Lower leg skin (tissue), 4 donors: ENCODE results near the gene FBXO47. TPM values are rescaled to one million over a fixed set of nuclear protein-coding genes. Genes with fewer than 3 reads are reported as not detected.
"Not testable (repeated sequence)": the region's sequence is repeated elsewhere in the genome, so short reads cannot be mapped to it uniquely, and the experiment has no call there.

Experiments
- DNase-seq, 2 donors: peaks; one replicate each; pipeline ENCODE4 v3.0.0-alpha.2; 2019; ENCODE audit warnings: low spot score in 2 of 2
- H3K4me3 ChIP-seq: fragments of 200-600 bp; sonication (generic); 2 replicates; pipeline ENCODE4 v1.5.1; 2017; ENCODE audit warnings: mild to moderate bottlenecking, low read depth; ENCODE audit not compliant: poor library complexity, severe bottlenecking
- POLR2A ChIP-seq, 2 donors: fragments of 450-650 bp; IDR thresholded peaks; one replicate each; pipeline ENCODE4 v1.6.1; 2016 to 2017; ENCODE audit warnings: antibody characterized with exemption in 2 of 2, mild to moderate bottlenecking in 1 of 2, moderate library complexity in 1 of 2
- WGBS, 2 donors: methylation state at CpG; one replicate each; pipeline ENCODE4 v1.1.5; 2018; 5-methylcytosine and 5-hydroxymethylcytosine counted together
- intact Hi-C: fragments of 100-400 bp; cut with DNase I; formaldehyde crosslinking; loops from one replicate; pipeline ENCODE4 v1.15.0; 2023; ENCODE audit warnings: low total_unique reads
- total RNA-seq, 4 donors: library from RNA; depleted of rRNA; stranded (reverse); fragments of >200 nt; gene quantifications; one replicate each; pipeline ENCODE4 v1.1.0, GENCODE V29; 2016
- TF ChIP-seq, protein P1 (sequence below), 3 donors: fragments of 450-650 bp; IDR thresholded peaks; one replicate each; pipeline ENCODE4 v1.5.1; 2016; ENCODE audit warnings: antibody characterized with exemption in 3 of 3, mild to moderate bottlenecking in 3 of 3, moderate library complexity in 2 of 3

Gene FBXO47
- total RNA-seq, 4 donors from 2014 or later = not detected

DNA sequence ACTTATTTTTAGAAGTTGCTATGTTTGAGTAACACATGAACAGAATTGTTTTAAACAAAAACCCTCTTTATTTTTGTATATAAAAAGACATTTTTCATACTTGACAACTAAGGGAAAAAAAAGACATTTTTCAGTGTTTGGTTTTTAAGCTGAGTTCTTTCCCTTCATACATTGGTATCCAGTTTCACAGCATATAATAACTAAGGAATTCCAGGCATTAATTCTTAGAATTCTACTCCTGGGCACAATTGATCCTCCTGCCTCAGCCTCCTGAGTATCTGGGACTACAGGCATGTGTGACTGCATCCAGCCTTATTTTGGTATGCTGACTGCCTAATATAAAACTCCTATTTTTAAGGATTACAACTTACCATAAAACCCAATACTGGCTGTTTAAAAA is 8.4 kb downstream of the FBXO47 start:
- no peak overlapping the region for H3K4me3 ChIP-seq
- no peak for TF ChIP-seq POLR2A (IDR thresholded peaks at IDR 0.05)
- intact Hi-C loops = no loop called here
- DNase-seq = no peak

DNA sequence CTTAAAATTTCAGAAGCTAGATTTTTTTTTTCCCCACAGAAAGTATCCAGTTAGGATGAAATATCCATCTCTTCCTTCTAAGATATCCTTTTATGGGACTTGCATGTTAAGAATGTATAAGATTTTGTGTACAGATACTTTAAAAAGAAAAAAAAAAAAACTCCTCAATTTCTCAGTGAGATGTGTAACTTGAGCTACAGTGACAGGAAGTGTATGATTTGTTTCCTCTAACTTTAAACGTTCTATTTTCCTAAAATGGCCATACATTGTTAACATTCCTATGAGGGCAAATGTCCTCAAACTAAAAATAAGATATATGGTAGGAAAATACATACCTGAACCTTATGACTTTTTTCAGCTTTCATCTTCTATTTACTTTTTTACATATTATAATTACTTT is 8.9 kb downstream of the FBXO47 start:
- no peak overlapping the region for H3K4me3 ChIP-seq
- no peak for DNase-seq
- intact Hi-C loops = no loop called here
- TF ChIP-seq POLR2A (IDR thresholded peaks at IDR 0.05) = no peak
- TF ChIP-seq, protein P1, sequence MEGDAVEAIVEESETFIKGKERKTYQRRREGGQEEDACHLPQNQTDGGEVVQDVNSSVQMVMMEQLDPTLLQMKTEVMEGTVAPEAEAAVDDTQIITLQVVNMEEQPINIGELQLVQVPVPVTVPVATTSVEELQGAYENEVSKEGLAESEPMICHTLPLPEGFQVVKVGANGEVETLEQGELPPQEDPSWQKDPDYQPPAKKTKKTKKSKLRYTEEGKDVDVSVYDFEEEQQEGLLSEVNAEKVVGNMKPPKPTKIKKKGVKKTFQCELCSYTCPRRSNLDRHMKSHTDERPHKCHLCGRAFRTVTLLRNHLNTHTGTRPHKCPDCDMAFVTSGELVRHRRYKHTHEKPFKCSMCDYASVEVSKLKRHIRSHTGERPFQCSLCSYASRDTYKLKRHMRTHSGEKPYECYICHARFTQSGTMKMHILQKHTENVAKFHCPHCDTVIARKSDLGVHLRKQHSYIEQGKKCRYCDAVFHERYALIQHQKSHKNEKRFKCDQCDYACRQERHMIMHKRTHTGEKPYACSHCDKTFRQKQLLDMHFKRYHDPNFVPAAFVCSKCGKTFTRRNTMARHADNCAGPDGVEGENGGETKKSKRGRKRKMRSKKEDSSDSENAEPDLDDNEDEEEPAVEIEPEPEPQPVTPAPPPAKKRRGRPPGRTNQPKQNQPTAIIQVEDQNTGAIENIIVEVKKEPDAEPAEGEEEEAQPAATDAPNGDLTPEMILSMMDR (IDR thresholded peaks at IDR 0.05) = no peak
- 3 to 8% methylated on average over 1 of the region's 1 CpG for WGBS, 2 donors

DNA sequence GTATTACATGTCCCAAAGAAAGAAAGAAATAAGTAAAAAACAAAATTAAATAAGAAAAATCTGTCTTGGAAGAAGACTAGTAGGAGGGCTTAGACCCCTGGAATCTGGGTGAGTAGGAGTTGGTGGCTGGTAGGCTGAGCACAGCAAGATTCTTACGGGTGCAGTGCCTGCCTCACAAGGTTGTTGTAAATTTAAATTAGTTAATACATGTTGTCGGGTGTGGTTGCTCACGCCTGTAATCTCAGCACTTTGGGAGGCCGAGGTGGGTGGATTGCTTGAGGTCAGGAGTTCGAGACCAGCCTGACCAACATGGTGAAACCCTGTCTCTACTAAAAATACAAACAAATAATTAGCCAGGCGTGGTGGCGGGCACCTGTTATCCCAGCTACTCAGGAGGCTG is 13.4 kb downstream of the FBXO47 start:
- intact Hi-C loops, H3K4me3 ChIP-seq, DNase-seq: not testable (repeated sequence)
- 79 to 85% methylated on average over 7 of the region's 7 CpGs for WGBS, 2 donors

DNA sequence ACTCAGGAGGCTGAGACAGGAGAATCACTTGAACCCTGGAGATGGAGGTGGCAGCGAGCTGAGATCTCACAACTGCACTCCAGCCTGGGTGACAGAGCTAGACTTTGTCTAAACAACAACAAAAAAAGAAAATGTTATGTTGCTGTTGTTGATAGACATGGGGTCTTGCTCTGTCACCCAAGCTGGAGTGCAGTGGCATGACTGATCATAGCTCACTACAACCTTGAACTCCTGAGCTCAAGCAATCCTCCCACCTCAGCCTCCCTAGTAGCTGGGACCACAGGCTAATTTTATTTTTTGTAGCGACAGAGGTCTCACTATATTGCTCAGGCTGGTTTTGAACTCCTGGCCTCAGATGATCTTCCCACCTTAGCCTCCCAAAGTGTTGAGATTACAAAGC is 20.0 kb downstream of the FBXO47 start:
- intact Hi-C loops = no loop called here
- DNase-seq = no peak
- TF ChIP-seq, protein P1 (IDR thresholded peaks at IDR 0.05) = no peak
- no peak for TF ChIP-seq POLR2A (IDR thresholded peaks at IDR 0.05)
- WGBS, 2 donors = 92 to 100% methylated on average over 2 of the region's 2 CpGs
- no peak overlapping the region for H3K4me3 ChIP-seq

DNA sequence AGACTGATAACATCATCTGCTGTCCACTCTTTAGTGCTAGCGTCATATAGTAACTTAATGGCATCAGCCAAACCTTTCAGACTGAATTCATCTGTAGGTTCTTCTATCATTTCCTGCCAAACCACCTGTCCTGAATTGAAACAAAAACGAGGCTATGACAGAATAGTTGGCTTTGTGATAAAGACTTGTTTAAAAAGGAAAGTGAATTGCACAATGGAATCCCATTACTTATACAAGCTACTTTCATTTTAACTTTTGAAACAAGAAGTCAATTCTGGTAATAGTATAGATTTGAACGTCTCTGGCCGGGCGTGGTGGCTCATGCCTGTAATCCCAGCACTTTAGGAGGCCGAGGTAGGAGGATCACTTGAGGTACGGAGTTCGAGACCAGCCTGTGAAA is 23.6 kb downstream of the FBXO47 start:
- TF ChIP-seq, protein P1 (IDR thresholded peaks at IDR 0.05) = no peak
- TF ChIP-seq POLR2A (IDR thresholded peaks at IDR 0.05) = no peak
- H3K4me3 ChIP-seq = no peak overlapping the region
- DNase-seq = no peak
- intact Hi-C loops = no loop called here
- 62 to 65% methylated on average over 8 of the region's 8 CpGs for WGBS, 2 donors

DNA sequence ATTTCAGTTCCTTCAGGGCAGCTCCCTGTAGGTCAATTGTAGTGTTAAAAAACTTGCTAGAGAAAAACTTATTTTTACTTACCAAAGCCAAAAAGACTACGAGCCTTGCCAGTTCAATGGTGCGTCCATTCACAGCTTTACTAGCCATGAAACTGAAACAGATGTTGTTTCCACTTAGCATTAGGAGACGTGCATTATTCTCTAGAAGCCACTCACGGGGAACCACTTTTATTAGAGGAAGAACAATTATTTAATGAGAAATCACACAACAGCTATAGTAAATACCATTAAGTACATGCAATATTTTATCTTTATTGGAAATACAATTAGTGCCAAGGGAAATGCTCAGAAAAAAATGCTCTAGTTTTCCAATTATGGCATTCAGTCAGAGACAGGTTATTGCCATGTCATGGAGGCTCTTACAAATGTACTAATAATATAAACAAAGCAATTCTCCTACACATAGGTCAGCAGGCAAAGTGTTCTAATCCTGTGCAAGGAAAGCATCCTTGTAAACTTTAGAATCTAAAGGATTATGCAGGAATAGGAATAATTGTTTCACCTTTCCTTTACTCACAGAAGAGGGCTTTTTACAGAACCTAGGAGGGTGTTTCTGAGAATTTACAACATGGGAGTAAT is 24.4 kb downstream of the FBXO47 start:
- 49 to 55% methylated on average over 4 of the region's 4 CpGs for WGBS, 2 donors
- no peak for DNase-seq
- H3K4me3 ChIP-seq = no peak overlapping the region
- TF ChIP-seq POLR2A (IDR thresholded peaks at IDR 0.05) = no peak
- TF ChIP-seq, protein P1 (IDR thresholded peaks at IDR 0.05) = no peak
- intact Hi-C loops = no loop called here

DNA sequence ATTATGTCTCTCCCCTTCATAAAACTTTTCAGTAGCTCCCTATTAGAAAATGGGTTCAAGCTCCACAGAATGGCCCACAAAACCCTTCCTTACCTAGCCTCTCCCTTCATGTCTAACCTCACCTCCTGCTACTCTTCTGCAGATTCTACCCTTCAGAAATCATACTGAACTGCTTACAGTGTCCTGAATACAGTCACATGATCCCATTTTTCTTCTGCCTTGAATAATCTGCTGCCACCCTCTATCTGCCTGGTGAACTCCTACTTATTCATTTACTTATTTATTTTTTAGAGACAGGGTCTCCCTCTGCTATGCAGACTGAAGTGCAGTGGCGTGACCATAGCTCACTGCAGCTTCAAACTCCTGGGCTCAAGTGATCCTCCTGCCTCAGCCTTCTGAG is 26.8 kb downstream of the FBXO47 start:
- TF ChIP-seq, protein P1 (IDR thresholded peaks at IDR 0.05) = no peak
- no peak for TF ChIP-seq POLR2A (IDR thresholded peaks at IDR 0.05)
- intact Hi-C loops = no loop called here
- 94 to 100% methylated on average over 1 of the region's 1 CpG for WGBS, 2 donors
- H3K4me3 ChIP-seq = no peak overlapping the region
- DNase-seq = no peak
